Upper lobe of left lung (tissue), 6 donors: Measurements from ENCODE around the gene NKG7. TPM values are rescaled to one million over a fixed set of nuclear protein-coding genes. Genes with fewer than 3 reads are reported as not detected.
"Not testable (repeated sequence)": the region's sequence is repeated elsewhere in the genome, so short reads cannot be mapped to it uniquely, and the experiment has no call there.

Experiments
- ATAC-seq, 2 donors: fragments of 200-7000 bp; cut with Tn5 transposase; one replicate each; pipeline ENCODE4 v1.9.1; 2022; ENCODE audit warnings: mild to moderate bottlenecking in 2 of 2, moderate library complexity in 2 of 2; ENCODE audit not compliant: low FRiP score in 2 of 2
- DNase-seq, 2 donors: peaks; one replicate each; pipeline ENCODE4 v3.0.0-alpha.2; 2019 to 2020
- H3K27ac ChIP-seq, 4 donors: fragments of 200-600 bp; sonication (generic); one replicate each; pipeline ENCODE4 v1.5.1; 2016 to 2019
- H3K27me3 ChIP-seq, 4 donors: fragments of 200-600 bp; sonication (generic); one replicate each; pipeline ENCODE4 v1.5.1; 2017 to 2019
- H3K36me3 ChIP-seq, 4 donors: fragments of 200-600 bp; sonication (generic); one replicate each; pipeline ENCODE4 v1.5.1; 2016 to 2019
- H3K4me1 ChIP-seq, 4 donors: fragments of 200-600 bp; sonication (generic); one replicate each; pipeline ENCODE4 v1.5.1; 2018 to 2019
- H3K4me3 ChIP-seq, 4 donors: fragments of 200-600 bp; sonication (generic); one replicate each; pipeline ENCODE4 v1.5.1; 2017 to 2019; ENCODE audit warnings: mild to moderate bottlenecking in 2 of 4, moderate library complexity in 1 of 4
- H3K9me3 ChIP-seq, 4 donors: fragments of 200-600 bp; sonication (generic); one replicate each; pipeline ENCODE4 v1.5.1; 2018 to 2019
- CTCF ChIP-seq, 6 experiments: fragments of 450-650 bp in 4 of 6; fragments of 200-600 bp in 2 of 6; sonication (generic) in 2 of 6; IDR thresholded peaks; one replicate each; pipeline ENCODE4 v1.5.1; 2016 to 2019; ENCODE audit warnings: antibody characterized with exemption in 6 of 6
- EP300 ChIP-seq, 4 donors: sonication (generic); formaldehyde crosslinking; IDR thresholded peaks; one replicate each; pipeline ENCODE4 v1.5.1; 2017; ENCODE audit warnings: antibody characterized with exemption in 4 of 4, control low read depth in 2 of 4
- POLR2A ChIP-seq, 4 donors: fragments of 450-650 bp; IDR thresholded peaks; one replicate each; pipeline ENCODE4 v1.5.1; 2016 to 2017; ENCODE audit warnings: antibody characterized with exemption in 4 of 4, mild to moderate bottlenecking in 2 of 4
- POLR2AphosphoS5 ChIP-seq, 2 donors: sonication (generic); formaldehyde crosslinking; IDR thresholded peaks; one replicate each; pipeline ENCODE4 v1.5.1; 2017; ENCODE audit warnings: antibody characterized with exemption in 2 of 2
- WGBS, 2 donors: methylation state at CpG; one replicate each; pipeline ENCODE4 v1.1.5; 2017 to 2018; 5-methylcytosine and 5-hydroxymethylcytosine counted together
- total RNA-seq, 6 donors: library from RNA; depleted of rRNA in 4 of 6; stranded (reverse); fragments of >200 nt in 4 of 6; gene quantifications; one replicate each; pipeline versions ENCODE4 v1.1.0 to v1.2.1, GENCODE V29; 2016 to 2021
- donor health status: DM: no; HTN: no; CAD: no; lungs with moderate emphysema.
- donor health status: DM: no; HTN: yes; CAD: no; lungs with severe emphysema.

The NKG7 gene
- total RNA-seq, 6 donors from 2014 or later: 3.4 to 25.8 (median 9.7) TPM

DNA sequence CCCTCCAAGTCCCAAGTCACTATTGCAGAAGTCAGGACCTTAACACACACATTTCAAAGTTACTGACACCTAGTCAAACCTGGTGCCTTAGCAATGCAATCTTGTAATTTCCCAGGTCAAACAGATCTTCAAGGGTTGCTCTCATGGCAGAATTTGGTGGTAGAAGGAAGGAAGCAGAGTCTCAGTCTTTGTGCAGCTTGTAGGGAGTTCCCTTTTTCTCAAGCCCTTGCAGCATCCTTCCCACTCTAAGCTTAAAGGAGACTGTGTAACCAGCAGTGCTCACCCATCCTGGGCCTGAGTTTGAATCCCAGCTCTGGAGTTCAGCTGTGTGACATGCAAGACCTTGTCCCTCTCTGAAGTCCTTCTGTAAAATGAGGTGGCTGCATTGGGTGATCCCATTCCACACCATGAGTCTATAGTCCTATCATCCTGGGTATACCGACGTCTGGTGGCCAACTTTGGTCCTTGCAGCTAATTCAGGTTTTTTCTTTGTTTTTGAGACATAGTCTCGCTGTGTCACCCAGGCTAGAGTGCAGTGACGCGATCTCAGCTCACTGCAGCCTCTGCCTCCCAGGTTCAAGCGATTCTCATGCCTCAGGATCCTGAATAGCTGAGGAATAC lies 35.2 kb upstream of the NKG7 start:
- Histone ChIP-seq H3K36me3 (no peaks in the 10 kb centered on the region), H3K9me3 (peaks cover 0 to 6% (median under 1%) of the 10 kb centered on the region in 4 donors), H3K4me3 (no peak overlapping the region), H3K4me1 (peaks cover 0 to 9% (median 5%) of the 10 kb centered on the region in 4 donors), H3K27me3 (no peaks in the 10 kb centered on the region), H3K27ac (peak overlapping the region; percentile 10 to 42 (median 28))
- ATAC-seq (peak; percentile 61 to 66), DNase-seq (no peak)
- 32 to 54% methylated on average over 6 of the region's 6 CpGs for WGBS, 2 donors
- TF ChIP-seq POLR2AphosphoS5 (IDR thresholded peaks at IDR 0.05) (no peak), EP300 (IDR thresholded peaks at IDR 0.05) (no peak), CTCF (IDR thresholded peaks at IDR 0.05) (peak in 5 of 6 experiments; percentile 15 to 47 (median 37)), POLR2A (IDR thresholded peaks at IDR 0.05) (no peak)

- Histone ChIP-seq H3K9me3 (peaks cover 0 to 18% (median 9%) of the 10 kb centered on the region in 4 donors), H3K36me3 (no peaks in the 10 kb centered on the region), H3K4me3 (no peak overlapping the region), H3K27me3 (no peaks in the 10 kb centered on the region), H3K27ac (no peak overlapping the region), H3K4me1 (no peaks in the 10 kb centered on the region)
- TF ChIP-seq POLR2A (IDR thresholded peaks at IDR 0.05) (no peak), POLR2AphosphoS5 (IDR thresholded peaks at IDR 0.05) (no peak)
- 95 to 98% methylated on average over 9 of the region's 9 CpGs for WGBS, 2 donors
- no peak for ATAC-seq
- no peak for DNase-seq
Observed at GRCh38 chr19:51402117-51402516, 29.7 kb upstream of the NKG7 start.

GRCh38 chr19:51399936-51400335 lies 27.5 kb upstream of the NKG7 start:
- H3K27ac ChIP-seq, DNase-seq, H3K36me3 ChIP-seq, ATAC-seq, H3K27me3 ChIP-seq, H3K4me1 ChIP-seq, H3K4me3 ChIP-seq: not testable (repeated sequence)
- H3K9me3 ChIP-seq: peaks cover 0 to 18% (median 9%) of the 10 kb centered on the region in 4 donors
- 80 to 85% methylated on average over 7 of the region's 7 CpGs for WGBS, 2 donors

DNA sequence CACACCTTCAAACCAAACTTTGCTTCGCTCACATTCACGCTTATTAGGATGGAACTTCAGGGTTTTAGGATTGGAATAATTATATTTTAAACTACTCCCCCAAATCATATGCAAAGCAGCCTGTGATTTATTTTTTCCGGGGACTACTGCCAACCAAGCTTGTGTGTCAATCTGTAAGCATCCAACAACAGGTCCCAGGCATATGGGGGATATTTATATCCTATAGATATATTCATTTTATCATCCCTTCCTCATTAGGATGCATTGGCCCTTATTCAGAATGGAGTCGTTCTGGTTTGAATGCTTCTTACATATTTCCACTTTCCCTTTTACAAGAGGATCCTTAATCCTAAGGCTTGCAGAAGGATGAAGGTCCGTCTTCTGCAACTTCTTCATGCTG lies 26.8 kb upstream of the NKG7 start:
- no peak overlapping the region for H3K4me3 ChIP-seq
- 93 to 95% methylated on average over 5 of the region's 5 CpGs for WGBS, 2 donors
- DNase-seq: no peak
- no peak for TF ChIP-seq CTCF (IDR thresholded peaks at IDR 0.05)
- no peak for TF ChIP-seq POLR2A (IDR thresholded peaks at IDR 0.05)
- no peak for TF ChIP-seq POLR2AphosphoS5 (IDR thresholded peaks at IDR 0.05)
- TF ChIP-seq EP300 (IDR thresholded peaks at IDR 0.05): no peak
- no peak for ATAC-seq
- H3K36me3 ChIP-seq: no peaks in the 10 kb centered on the region
- peaks cover 6 to 11% (median 8%) of the 10 kb centered on the region in 4 donors for H3K4me1 ChIP-seq
- no peak overlapping the region for H3K27ac ChIP-seq
- H3K27me3 ChIP-seq: no peaks in the 10 kb centered on the region
- peaks cover 0 to 18% (median 9%) of the 10 kb centered on the region in 4 donors for H3K9me3 ChIP-seq

DNA sequence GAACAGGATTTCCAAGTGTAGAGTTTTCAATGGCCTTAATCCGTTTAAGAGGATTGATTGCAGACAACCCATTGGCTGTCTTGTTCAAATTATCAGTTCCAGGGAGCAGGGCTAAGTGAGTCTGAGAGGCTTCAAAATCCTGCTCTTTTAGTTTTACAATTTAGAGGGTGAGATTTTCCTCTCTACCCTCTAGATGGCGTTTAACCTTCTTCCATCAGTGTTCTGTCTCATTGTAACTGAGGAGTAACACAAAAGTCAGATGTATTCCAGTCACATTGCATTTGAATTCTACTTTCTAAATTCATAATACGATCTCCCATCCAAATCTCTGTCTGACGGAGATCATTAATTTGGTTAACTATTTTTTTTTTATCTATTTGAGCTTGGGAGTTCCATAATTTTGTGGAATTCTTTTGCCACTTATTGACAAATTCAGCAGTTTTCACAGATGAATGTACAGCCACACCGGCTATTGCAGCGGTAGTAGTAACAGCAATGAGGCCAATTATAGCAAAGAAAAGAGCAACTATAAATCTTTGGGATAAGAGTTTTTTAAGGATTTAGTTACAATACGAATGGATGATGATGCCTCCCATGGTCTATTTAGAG lies 25.7 kb upstream of the NKG7 start:
- DNase-seq (no peak), ATAC-seq (no peak)
- Histone ChIP-seq H3K27me3 (no peaks in the 10 kb centered on the region), H3K4me3 (no peak overlapping the region), H3K27ac (no peak overlapping the region), H3K4me1 (peaks cover 6 to 17% (median 10%) of the 10 kb centered on the region in 4 donors), H3K9me3 (peaks cover 0 to 18% (median 9%) of the 10 kb centered on the region in 4 donors), H3K36me3 (no peaks in the 10 kb centered on the region)
- peak in 5 of 6 experiments; percentile 13 to 45 (median 34) for TF ChIP-seq CTCF (IDR thresholded peaks at IDR 0.05)
- no peak for TF ChIP-seq EP300 (IDR thresholded peaks at IDR 0.05)
- no peak for TF ChIP-seq POLR2AphosphoS5 (IDR thresholded peaks at IDR 0.05)
- WGBS, 2 donors: 44 to 53% methylated on average over 7 of the region's 7 CpGs

DNA sequence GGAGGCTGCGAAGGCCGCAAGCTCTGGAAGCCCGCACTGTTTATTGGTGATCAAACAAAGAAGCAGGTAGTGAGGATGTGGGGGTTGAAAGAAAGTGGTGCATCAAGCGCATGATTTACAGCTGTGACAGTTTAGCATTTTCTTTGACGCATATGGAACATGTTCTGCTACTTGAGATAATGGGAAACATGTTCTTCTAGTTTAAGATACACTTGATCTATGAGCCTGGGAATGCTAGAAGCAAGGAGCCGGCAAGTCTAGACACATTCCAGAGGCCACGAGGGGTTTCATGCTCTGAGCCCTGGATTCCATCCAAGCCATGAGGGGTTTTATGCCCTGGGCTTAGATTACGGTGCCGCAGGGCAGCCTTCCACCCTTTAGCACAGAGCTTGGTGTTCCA lies 25.0 kb upstream of the NKG7 start:
- 74 to 79% methylated on average over 8 to 9 of the region's 9 CpGs for WGBS, 2 donors
- ATAC-seq, DNase-seq, H3K36me3 ChIP-seq, H3K27ac ChIP-seq, H3K27me3 ChIP-seq, H3K4me3 ChIP-seq: not testable (repeated sequence)
- Histone ChIP-seq H3K4me1 (peaks cover 6 to 17% (median 10%) of the 10 kb centered on the region in 4 donors), H3K9me3 (peaks cover 0 to 11% (median 6%) of the 10 kb centered on the region in 4 donors)
